ENCODE measurements around the gene KIF18A.

GRCh38 chr11:27973851-27974536, 134.0 kb downstream of the KIF18A start:
- TF ChIP-seq REST (IDR thresholded peaks at IDR 0.05) (no peak), HNF4A (conservative IDR thresholded peaks at IDR 0.05) (no peak), CTCF (IDR thresholded peaks at IDR 0.05; ENCODE audit: low read depth, low read length, missing input control) (no peak), RXRA (IDR thresholded peaks at IDR 0.05) (no peak)
